Cardiac fibroblast (primary cell): ENCODE data around the gene ROBO1.
"Not testable (repeated sequence)": the region's sequence is repeated elsewhere in the genome, so short reads cannot be mapped to it uniquely, and the experiment has no call there.

Experiments
- DNase-seq, 2 donors: peaks; one replicate each; pipeline versions ENCODE4 v3.0.0 to v3.0.0-alpha.2; 2010; ENCODE audit warnings: low read depth in 2 of 2
- H3K4me3 ChIP-seq, 2 donors: replicated peaks in 1 of 2; 1 replicate in 1 of 2; 2 replicates in 1 of 2; pipeline ENCODE4 v1.5.1; 2011; ENCODE audit warnings: low read depth in 2 of 2, low read length in 2 of 2, mild to moderate bottlenecking in 2 of 2, moderate library complexity in 1 of 2
- CTCF ChIP-seq: IDR thresholded peaks from one replicate; pipeline ENCODE4 v1.5.1; 2011; ENCODE audit warnings: low read depth, mild to moderate bottlenecking, low read length, inconsistent platforms

The ROBO1 gene

GRCh38 chr3:78683284-78683683 lies 1084.5 kb downstream of the ROBO1 start:
- H3K4me3 ChIP-seq, result no peak overlapping the region
- TF ChIP-seq CTCF, result no peak
- DNase-seq, result no peak

GRCh38 chr3:78675119-78675805 lies 1092.5 kb downstream of the ROBO1 start:
- DNase-seq, H3K4me3 ChIP-seq: not testable (repeated sequence)

- no peak overlapping the region for H3K4me3 ChIP-seq
- no peak for TF ChIP-seq CTCF
- no peak for DNase-seq
Measured at GRCh38 chr3:78670746-78671145, 1097.1 kb downstream of the ROBO1 start.

GRCh38 chr3:78670094-78670493 lies 1097.7 kb downstream of the ROBO1 start:
- no peak for TF ChIP-seq CTCF
- DNase-seq, result no peak
- no peak overlapping the region for H3K4me3 ChIP-seq

GRCh38 chr3:78668302-78668701 lies 1099.5 kb downstream of the ROBO1 start:
- no peak for TF ChIP-seq CTCF
- H3K4me3 ChIP-seq, result no peak overlapping the region
- no peak for DNase-seq

- H3K4me3 ChIP-seq, result no peak overlapping the region
- TF ChIP-seq CTCF, result no peak
- DNase-seq, result peak; percentile 7 to 61
Measured at GRCh38 chr3:78666470-78666800, 1101.4 kb downstream of the ROBO1 start.

- H3K4me3 ChIP-seq, result no peak overlapping the region
- no peak for DNase-seq
- no peak for TF ChIP-seq CTCF
Measured at GRCh38 chr3:78665776-78666469, 1101.9 kb downstream of the ROBO1 start.
